Activated naive CD8-positive, alpha-beta T cell treated with anti-CD3 and anti-CD28 coated beads for 36 hours (primary cell): ENCODE measurements around the gene OVOL1. TPM values are rescaled to one million over a fixed set of nuclear protein-coding genes. Genes with fewer than 3 reads are reported as not detected.

Source experiments
- DNase-seq: peaks from one replicate; pipeline ENCODE4 v3.0.0; 2021
- H3K27ac Mint-ChIP-seq: one replicate; pipeline ENCODE4 v1.8.0; 2022; ENCODE audit warnings: mild to moderate bottlenecking, moderate library complexity, mixed read lengths
- H3K27me3 Mint-ChIP-seq: one replicate; pipeline ENCODE4 v1.8.0; 2022; ENCODE audit warnings: mild to moderate bottlenecking, mixed read lengths
- H3K36me3 Mint-ChIP-seq: one replicate; pipeline ENCODE4 v1.8.0; 2021; ENCODE audit warnings: mild to moderate bottlenecking, mixed read lengths
- H3K4me1 Mint-ChIP-seq: one replicate; pipeline ENCODE4 v1.8.0; 2021; ENCODE audit warnings: mixed read lengths
- H3K4me3 Mint-ChIP-seq: one replicate; pipeline ENCODE4 v1.8.0; 2022; ENCODE audit warnings: mild to moderate bottlenecking, moderate library complexity, mixed read lengths
- H3K9me3 Mint-ChIP-seq: one replicate; pipeline ENCODE4 v1.8.0; 2022; ENCODE audit warnings: mixed read lengths
- total RNA-seq, 2 experiments: library from RNA; stranded (reverse); gene quantifications; one replicate each; pipeline ENCODE4 v1.2.3, GENCODE V29; 2021

OVOL1 gene
- total RNA-seq, 2 experiments from 2014 or later: 0.42 to 0.45 TPM

DNA sequence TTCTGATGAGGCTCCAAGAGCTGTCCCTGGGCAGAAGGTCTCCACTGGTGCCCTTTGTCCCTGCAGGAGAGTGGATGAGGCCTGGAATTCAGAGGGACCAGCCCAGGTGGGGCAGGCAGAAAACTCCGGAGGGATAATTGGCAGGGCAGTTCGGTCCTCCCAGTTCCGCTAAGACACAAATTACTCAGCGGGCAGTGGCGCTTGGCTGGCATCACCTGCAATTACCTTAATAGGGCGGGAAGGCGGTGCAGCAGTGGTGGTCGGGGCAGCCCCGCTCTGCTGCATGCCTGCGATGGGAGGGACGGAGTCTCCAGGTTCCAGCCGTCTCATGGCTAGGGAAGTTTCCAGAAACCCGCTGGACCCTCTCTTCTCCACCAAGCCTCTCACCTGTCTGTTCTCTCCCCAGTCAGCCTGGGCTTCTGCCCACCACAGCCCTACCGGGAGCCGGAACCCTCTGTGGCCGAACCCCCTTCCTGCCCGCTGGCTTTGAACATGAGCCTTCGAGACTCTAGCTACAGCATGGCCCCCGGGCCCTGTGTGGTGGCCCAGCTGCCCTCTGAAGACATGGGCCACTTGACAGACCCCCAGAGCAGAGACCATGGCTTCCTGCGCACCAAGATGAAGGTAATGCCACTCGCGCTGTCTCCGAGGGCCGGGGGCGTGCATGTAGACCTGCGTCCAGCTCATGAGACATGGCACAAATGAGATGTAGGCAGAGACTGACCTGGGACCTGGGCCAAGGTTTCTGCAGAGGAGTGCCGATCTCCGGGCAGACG lies 7.0 kb downstream of the OVOL1 start:
- Mint-ChIP-seq H3K4me1 (peaks cover 17% of the 10 kb centered on the region), H3K36me3 (no peaks in the 10 kb centered on the region), H3K4me3 (no peak overlapping the region), H3K27ac (no peak overlapping the region), H3K27me3 (peaks cover 40% of the 10 kb centered on the region), H3K9me3 (no peaks in the 10 kb centered on the region)
- DNase-seq: no peak

DNA sequence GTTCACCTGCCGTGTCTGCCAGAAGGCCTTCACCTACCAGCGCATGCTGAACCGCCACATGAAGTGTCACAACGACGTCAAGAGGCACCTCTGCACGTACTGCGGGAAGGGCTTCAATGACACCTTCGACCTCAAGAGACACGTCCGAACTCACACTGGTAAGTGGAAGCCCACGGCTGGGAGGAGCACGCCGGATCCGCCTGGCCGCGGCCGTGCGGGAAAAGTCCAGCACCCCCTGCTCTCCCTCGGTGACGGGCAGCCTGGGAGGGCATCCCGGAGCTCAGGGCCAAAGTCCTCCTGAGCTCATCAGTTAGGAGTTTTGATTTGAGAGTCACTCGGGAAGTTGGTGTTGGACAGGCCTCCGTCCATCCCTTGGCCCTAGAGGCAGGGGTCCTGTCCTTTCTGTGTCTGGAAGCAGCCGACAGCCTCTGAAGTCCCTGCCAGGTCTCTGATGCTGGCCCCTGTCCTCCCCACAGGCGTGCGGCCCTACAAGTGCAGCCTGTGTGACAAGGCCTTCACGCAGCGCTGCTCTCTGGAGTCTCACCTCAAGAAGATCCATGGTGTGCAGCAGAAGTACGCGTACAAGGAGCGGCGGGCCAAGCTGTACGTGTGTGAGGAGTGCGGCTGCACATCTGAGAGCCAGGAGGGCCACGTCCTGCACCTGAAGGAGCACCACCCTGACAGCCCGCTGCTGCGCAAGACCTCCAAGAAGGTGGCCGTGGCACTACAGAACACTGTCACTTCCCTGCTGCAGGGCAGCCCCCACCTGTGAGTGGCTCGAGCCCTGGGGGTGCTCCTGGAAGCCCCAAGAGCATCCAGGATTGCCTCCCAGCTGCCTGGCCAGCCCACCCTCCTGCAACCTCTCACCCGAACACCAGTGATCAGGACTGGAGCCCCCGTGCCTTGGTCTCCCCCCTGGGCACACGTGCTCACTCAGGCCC lies 8.0 kb downstream of the OVOL1 start:
- Mint-ChIP-seq H3K27ac (no peak overlapping the region), H3K9me3 (no peaks in the 10 kb centered on the region), H3K27me3 (peaks cover 40% of the 10 kb centered on the region), H3K4me1 (peaks cover 17% of the 10 kb centered on the region), H3K36me3 (no peaks in the 10 kb centered on the region), H3K4me3 (no peak overlapping the region)
- DNase-seq: no peak

DNA sequence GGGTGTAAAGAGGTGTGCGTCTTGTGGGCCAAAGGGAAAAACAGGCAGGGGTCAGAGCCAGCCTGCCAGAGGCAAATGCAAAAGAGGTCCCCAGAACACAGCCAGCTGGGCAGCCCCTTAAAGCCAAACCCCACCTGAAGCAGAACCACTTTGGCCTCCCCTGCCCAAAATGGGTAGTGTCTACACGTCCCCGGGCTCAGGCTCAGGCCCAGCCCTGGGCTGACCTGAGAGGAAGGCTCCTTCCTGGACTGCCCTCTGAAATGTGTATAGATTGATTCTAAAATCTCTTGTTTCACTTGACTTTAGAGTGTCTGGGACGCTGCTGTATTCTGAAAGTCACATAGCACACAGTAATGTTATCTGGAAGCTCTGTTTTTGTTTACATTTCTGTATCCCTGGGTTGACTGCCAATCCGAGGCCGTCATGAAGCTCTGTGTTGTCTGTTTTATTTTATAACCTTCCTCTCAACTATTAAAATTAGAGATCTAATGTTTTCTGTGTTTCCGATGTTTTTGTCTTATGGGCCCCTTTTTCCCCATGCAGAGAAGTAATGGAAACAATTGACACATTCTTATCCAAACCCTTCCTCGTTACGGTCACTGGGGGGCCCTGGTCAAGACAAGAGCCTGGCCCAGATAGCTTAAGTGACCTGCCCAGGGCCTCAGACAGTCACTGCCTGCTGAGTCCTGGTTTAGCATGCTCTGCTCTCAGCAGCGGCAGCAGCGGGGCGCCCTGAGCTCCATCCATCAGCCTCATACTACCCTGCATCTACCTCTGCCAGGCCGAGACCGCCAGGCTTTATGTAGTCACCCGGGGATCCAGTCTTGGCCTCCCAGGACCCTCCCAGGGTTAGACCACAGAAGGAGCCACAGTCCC lies 10.1 kb downstream of the OVOL1 start:
- Mint-ChIP-seq H3K36me3 (no peaks in the 10 kb centered on the region), H3K4me1 (peaks cover 11% of the 10 kb centered on the region), H3K4me3 (no peak overlapping the region), H3K27ac (no peak overlapping the region), H3K9me3 (no peaks in the 10 kb centered on the region), H3K27me3 (peaks cover 41% of the 10 kb centered on the region)
- DNase-seq: no peak

DNA sequence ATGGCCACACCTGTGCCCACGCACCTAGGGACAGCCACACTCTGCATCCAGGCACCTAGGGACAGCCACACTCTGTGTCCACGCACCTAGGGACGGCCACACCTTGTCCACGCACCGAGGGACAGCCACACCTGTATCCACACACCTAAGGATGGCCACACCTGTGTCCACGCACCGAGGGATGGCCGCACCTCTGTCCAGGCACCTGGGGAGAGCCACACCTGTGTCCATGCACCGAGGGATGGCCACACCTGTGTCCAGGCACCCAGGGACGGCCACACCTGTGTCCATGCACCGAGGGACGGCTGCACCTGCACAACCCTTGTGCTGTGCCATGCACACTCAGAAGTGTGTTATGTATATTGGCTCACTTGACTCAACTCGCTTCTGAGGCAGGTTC lies 10.8 kb downstream of the OVOL1 start:
- Mint-ChIP-seq H3K9me3 (no peaks in the 10 kb centered on the region), H3K27me3 (peaks cover 47% of the 10 kb centered on the region), H3K27ac (no peak overlapping the region), H3K36me3 (no peaks in the 10 kb centered on the region), H3K4me1 (peaks cover 7% of the 10 kb centered on the region), H3K4me3 (no peak overlapping the region)
- no peak for DNase-seq

DNA sequence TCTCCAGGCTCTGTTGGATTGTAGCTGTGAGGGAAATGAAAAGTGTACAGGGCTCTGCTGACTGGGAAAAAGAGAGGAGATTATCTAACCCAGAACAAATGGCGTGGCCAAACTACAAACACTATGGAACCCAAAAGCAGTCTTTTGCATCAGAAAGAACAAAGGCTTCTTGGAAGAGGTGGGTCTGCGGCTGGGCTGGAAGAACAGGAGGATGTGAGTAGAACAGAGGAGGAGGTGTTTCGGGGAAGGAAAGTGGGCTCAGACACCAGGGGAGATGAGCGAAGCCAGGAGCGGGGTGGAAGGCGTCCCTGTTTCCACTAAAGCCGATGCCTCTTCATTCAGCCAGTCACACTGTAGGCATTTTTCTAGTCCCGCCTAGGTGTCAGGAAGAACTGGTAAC lies 12.0 kb downstream of the OVOL1 start:
- H3K36me3 Mint-ChIP-seq: no peaks in the 10 kb centered on the region
- peaks cover 7% of the 10 kb centered on the region for H3K4me1 Mint-ChIP-seq
- H3K27me3 Mint-ChIP-seq: peaks cover 59% of the 10 kb centered on the region
- no peak for DNase-seq
- no peaks in the 10 kb centered on the region for H3K9me3 Mint-ChIP-seq
- no peak overlapping the region for H3K4me3 Mint-ChIP-seq
- H3K27ac Mint-ChIP-seq: no peak overlapping the region

DNA sequence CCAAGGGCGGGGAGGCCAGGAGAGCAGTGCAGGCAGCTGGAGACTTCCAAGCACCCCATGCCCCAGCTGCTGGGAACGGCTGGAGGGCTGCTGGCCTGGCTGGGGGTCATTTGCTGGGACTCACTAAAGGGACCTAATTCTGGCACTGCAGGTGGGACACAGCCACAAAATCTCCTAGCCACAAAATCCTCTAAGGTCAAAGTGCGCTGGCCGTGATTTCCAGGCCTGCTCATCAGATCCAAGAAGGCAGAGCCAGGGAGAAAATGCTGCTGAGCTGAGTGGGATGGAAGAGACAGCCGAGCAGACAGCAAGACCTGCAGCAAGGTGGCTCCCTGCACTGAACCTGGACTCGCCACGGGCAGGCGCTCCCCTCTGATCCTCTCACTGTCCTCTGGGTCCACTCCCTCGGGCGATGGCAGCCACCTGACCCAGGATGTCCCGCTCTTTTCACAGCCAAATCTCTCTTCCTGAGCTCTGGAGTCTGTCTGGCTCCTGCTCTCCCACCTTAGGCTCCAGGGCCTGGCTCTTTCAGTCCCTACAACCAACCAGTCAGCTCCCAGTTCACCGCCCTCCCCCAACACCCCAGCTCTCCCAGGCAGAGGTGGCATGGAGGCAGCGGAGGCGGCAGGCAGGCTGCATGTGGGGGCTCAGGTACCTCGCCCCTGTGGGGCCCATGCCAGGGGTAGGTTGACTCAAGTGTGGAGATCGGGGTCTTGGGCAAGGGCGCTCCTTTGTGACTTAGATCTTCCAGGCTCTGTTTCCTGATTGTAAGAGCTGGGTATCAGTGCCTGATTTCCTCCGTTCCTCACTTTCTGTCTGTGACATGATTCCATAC lies 14.5 kb downstream of the OVOL1 start:
- no peaks in the 10 kb centered on the region for H3K9me3 Mint-ChIP-seq
- no peak for DNase-seq
- peaks cover 3% of the 10 kb centered on the region for H3K4me1 Mint-ChIP-seq
- no peak overlapping the region for H3K4me3 Mint-ChIP-seq
- H3K27me3 Mint-ChIP-seq: peaks cover 63% of the 10 kb centered on the region
- no peak overlapping the region for H3K27ac Mint-ChIP-seq
- H3K36me3 Mint-ChIP-seq: no peaks in the 10 kb centered on the region

DNA sequence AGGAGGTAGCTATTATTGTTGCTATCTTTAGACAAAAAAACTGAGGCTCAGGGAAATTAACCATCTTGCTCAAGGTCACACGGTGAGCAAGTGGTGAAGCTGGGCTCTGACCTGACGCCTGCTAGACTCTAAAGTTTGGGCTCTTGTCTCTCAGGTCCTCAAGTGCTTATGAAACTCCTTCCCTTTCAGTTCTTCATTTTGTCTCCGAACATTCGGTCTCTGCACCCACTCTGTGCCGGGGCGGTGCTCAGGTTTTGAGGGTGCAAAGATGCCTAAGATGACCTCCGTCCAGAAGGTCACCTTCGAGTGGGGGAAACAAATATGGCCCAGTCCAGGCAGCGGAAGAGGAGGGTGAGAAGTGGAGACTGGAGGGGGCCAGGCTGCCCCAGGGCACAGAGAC lies 16.0 kb downstream of the OVOL1 start:
- Mint-ChIP-seq H3K27me3 (peaks cover 58% of the 10 kb centered on the region), H3K27ac (no peak overlapping the region), H3K9me3 (no peaks in the 10 kb centered on the region), H3K4me1 (peaks cover 3% of the 10 kb centered on the region), H3K4me3 (no peak overlapping the region), H3K36me3 (no peaks in the 10 kb centered on the region)
- DNase-seq: no peak

DNA sequence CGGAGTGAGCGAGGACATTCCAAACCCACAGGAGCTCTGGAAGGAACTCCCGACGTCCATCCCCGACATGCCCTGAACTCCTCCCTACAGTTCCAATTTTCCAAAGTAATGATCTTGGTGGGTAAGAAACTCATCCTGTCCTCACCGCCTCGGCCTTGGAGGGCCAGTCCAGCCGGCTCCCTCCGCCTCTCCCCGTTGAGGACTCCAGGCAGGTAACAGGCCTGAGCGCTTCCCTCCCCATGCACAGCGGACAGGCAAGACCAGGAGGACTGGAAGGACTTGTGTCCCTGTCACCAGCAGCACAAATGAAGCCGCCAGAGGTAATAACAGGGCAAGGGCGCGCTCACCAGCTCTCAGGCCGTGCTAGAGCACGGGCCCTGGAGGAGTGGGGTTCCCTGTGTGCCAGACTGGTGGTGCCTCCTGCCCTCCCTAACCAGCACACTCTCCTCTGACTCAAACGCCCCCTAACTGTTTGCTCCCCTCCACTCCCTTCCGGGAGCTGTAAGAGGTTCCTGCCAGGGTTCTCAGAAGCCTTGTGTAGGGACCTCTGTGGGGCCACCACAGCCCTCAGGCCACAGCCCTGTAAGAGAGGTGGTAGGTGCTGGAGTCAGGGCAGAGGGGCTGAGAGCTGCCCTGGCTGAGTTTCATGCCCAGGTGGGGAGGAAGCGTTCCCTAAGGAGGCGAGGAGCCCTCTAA lies 17.1 kb downstream of the OVOL1 start:
- no peaks in the 10 kb centered on the region for H3K36me3 Mint-ChIP-seq
- H3K4me3 Mint-ChIP-seq: no peak overlapping the region
- no peak overlapping the region for H3K27ac Mint-ChIP-seq
- H3K27me3 Mint-ChIP-seq: peaks cover 58% of the 10 kb centered on the region
- H3K4me1 Mint-ChIP-seq: peaks cover under 1% of the 10 kb centered on the region
- no peak for DNase-seq
- H3K9me3 Mint-ChIP-seq: no peaks in the 10 kb centered on the region

DNA sequence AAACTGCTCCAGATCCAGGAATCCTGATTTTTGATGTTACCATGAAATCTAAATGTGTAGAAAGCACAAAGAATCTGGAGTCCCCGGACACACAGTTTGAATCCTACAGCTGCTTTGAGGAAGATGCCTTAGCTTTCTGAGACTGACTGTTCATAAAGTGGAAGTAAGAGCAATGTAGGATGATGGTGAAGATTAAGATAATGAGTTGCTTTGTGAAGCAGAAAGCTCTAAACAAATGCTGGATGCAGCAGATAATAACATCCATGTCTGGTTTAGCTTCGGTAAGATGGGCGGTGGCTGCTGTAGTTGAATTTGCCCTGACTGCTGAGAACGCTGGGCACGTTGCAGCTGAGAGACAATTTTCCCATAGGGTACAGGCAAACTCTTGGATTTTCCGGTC lies 20.1 kb downstream of the OVOL1 start:
- peaks cover 40% of the 10 kb centered on the region for H3K27me3 Mint-ChIP-seq
- H3K4me3 Mint-ChIP-seq: no peak overlapping the region
- no peaks in the 10 kb centered on the region for H3K36me3 Mint-ChIP-seq
- no peaks in the 10 kb centered on the region for H3K4me1 Mint-ChIP-seq
- no peak for DNase-seq
- no peak overlapping the region for H3K27ac Mint-ChIP-seq
- H3K9me3 Mint-ChIP-seq: no peaks in the 10 kb centered on the region

DNA sequence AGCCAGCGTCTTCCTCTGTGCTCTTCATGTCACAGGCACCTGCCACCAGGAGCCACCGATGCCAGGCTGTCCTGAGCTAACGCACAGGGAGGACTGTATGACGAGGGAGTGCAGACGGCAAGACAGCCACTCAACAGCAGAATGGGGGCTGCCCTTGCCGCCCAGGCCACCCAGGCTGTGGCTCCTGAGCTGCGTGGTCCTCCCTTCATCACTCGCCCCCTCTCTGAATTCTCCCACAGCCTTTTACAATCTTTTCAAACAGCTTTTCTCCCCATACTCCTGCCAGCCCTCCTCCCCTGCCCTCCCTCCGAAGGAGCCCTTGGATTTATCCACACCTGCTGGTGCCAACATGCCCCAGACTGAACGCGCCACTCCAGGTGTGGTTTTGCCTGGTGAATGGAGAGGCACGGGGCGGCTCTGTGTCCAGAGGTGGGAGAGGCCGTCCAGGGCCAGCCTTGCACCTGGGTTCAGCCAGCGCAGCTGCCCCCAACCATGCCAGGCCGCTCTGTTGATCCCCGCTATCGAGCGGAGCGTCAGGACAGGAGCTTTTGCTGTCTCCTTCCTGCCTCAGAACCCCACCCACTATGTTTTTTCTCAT lies 22.0 kb downstream of the OVOL1 start:
- Mint-ChIP-seq H3K4me1 (no peaks in the 10 kb centered on the region), H3K27ac (no peak overlapping the region), H3K9me3 (no peaks in the 10 kb centered on the region), H3K4me3 (no peak overlapping the region), H3K27me3 (peaks cover 23% of the 10 kb centered on the region), H3K36me3 (no peaks in the 10 kb centered on the region)
- DNase-seq: no peak

DNA sequence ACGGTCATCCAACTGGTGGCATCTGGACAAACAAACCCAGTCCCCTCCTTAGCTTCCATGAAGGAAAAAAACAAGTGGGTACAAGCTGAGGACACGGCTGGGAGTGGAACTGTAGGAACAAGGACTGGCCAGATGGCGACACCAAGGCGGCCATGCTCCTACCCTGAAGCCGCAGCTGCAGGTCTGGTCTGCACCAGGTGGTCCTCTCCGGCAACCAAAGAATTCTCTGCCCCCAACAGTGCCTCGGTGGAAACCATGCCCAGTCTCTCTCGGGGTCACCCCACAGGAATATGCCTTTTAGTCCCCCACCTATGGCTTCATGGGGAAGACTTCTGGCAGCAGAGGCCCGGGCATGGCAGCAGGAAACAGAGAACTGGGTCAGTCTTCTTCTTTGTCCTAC lies 22.6 kb downstream of the OVOL1 start:
- DNase-seq: no peak
- no peaks in the 10 kb centered on the region for H3K36me3 Mint-ChIP-seq
- no peaks in the 10 kb centered on the region for H3K4me1 Mint-ChIP-seq
- H3K9me3 Mint-ChIP-seq: no peaks in the 10 kb centered on the region
- no peak overlapping the region for H3K4me3 Mint-ChIP-seq
- no peak overlapping the region for H3K27ac Mint-ChIP-seq
- peaks cover 16% of the 10 kb centered on the region for H3K27me3 Mint-ChIP-seq

DNA sequence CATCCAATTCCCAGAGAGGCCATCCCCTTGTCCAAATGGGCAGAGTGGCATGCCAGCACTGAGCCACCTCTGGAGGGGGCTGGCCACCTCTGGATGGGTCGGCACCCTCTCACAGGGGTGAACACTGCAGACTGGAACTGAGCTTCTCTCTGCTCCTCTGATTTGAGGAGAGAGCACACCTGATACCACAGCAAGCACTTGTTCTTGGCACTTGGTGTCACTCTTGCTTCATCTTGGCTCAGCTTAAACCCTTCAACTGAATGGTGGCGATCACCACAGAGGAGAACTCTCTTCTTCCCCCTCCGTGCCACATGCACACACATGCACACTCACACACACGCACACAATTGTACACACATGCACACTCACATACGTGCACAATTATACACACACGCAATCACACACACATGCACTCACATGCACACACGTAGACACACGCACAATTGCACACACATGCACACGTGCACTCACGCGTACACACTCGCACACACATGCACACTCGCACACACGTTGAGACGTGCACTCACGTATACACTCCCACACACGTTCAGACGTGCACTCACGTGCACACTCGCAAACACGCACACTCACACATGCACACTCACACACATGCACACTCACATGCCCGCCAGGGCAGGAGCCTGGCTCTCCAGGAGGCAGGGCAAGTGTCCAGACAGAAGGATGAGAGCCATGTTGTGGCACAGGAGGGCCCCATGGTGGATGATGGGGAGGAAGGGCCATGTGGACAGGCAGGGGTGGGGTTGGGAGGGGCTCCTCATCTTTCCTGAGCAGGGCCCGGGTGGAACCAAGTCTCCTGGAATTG lies 23.4 kb downstream of the OVOL1 start:
- Mint-ChIP-seq H3K4me1 (peaks cover 2% of the 10 kb centered on the region), H3K27ac (no peak overlapping the region), H3K36me3 (no peaks in the 10 kb centered on the region), H3K27me3 (peaks cover 13% of the 10 kb centered on the region), H3K9me3 (no peaks in the 10 kb centered on the region), H3K4me3 (no peak overlapping the region)
- DNase-seq: no peak
